Mesothelial cell of epicardium (in vitro differentiated cells): Measurements from ENCODE around the gene HNF1B. TPM values are rescaled to one million over a fixed set of nuclear protein-coding genes. Genes with fewer than 3 reads are reported as not detected.

ENCODE experiments used
- DNase-seq, 2 experiments: peaks; one replicate each; pipeline ENCODE4 v3.0.0; 2021; ENCODE audit warnings: low spot score in 2 of 2; ENCODE audit not compliant: unreplicated experiment in 2 of 2
- H3K27ac Mint-ChIP-seq: 2 replicates; pipeline ENCODE4 v1.8.0; 2021; ENCODE audit warnings: mixed read lengths
- H3K27me3 Mint-ChIP-seq: 2 replicates; pipeline ENCODE4 v1.8.0; 2021; ENCODE audit warnings: low read depth, mixed read lengths
- H3K36me3 Mint-ChIP-seq: 2 replicates; pipeline ENCODE4 v1.8.0; 2021; ENCODE audit warnings: mixed read lengths
- H3K4me1 Mint-ChIP-seq: 2 replicates; pipeline ENCODE4 v1.8.0; 2021; ENCODE audit warnings: mixed read lengths
- H3K4me3 Mint-ChIP-seq: 2 replicates; pipeline ENCODE4 v1.8.0; 2021; ENCODE audit warnings: mild to moderate bottlenecking, moderate library complexity, mixed read lengths
- H3K9me3 Mint-ChIP-seq: 2 replicates; pipeline ENCODE4 v1.8.0; 2021; ENCODE audit warnings: mixed read lengths
- total RNA-seq: library from RNA; stranded (reverse); gene quantifications from 3 replicates; pipeline ENCODE4 v1.2.1, GENCODE V29; 2021
- TF ChIP-seq, protein P1 (sequence below): fragments of 200-600 bp; sonication (generic); IDR thresholded peaks from one replicate; pipeline ENCODE4 v1.5.0; 2021; ENCODE audit warnings: antibody characterized with exemption; ENCODE audit not compliant: unreplicated experiment

The HNF1B gene
- total RNA-seq, 1 donor from 2014 or later: 0.29 TPM

DNA sequence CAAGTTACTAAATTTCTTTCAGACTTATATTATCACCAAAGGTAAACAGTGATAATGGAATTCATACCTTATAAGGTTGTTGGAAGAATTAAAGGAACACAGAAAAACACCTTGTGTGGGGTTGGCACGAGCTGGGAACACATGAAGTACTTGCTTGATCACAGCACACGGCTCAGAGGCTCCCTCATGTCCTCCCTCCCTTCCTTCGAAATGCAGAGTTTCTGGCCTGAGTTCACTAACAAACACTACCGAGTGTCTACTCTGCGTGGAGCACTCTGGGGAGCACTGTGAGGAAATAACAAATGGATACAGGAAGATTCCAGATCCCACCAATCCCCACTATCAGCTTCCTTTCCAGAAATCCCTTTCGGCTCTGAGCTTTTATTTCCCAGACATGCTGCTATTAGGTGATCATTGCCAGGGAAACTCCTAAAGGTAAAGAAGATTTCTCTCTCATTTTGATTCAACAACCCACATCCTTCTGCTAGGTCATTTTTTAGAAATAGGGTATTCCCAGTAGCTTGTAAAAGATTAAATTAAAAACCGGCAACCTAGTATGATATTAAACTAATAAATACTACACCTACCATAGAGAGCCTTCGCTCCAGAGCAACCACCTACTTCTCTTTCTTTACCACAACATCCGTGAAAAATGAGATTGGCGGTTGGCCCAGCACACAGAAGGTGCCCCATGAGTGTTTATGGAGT is 6.1 kb upstream of the HNF1B start:
- TF ChIP-seq, protein P1, sequence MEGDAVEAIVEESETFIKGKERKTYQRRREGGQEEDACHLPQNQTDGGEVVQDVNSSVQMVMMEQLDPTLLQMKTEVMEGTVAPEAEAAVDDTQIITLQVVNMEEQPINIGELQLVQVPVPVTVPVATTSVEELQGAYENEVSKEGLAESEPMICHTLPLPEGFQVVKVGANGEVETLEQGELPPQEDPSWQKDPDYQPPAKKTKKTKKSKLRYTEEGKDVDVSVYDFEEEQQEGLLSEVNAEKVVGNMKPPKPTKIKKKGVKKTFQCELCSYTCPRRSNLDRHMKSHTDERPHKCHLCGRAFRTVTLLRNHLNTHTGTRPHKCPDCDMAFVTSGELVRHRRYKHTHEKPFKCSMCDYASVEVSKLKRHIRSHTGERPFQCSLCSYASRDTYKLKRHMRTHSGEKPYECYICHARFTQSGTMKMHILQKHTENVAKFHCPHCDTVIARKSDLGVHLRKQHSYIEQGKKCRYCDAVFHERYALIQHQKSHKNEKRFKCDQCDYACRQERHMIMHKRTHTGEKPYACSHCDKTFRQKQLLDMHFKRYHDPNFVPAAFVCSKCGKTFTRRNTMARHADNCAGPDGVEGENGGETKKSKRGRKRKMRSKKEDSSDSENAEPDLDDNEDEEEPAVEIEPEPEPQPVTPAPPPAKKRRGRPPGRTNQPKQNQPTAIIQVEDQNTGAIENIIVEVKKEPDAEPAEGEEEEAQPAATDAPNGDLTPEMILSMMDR: no peak
- H3K27ac Mint-ChIP-seq: no peak overlapping the region
- H3K9me3 Mint-ChIP-seq: no peaks in the 10 kb centered on the region
- H3K4me3 Mint-ChIP-seq: no peak overlapping the region
- no peak for DNase-seq
- H3K27me3 Mint-ChIP-seq: peaks cover 84% of the 10 kb centered on the region
- no peaks in the 10 kb centered on the region for H3K4me1 Mint-ChIP-seq
- H3K36me3 Mint-ChIP-seq: no peaks in the 10 kb centered on the region

DNA sequence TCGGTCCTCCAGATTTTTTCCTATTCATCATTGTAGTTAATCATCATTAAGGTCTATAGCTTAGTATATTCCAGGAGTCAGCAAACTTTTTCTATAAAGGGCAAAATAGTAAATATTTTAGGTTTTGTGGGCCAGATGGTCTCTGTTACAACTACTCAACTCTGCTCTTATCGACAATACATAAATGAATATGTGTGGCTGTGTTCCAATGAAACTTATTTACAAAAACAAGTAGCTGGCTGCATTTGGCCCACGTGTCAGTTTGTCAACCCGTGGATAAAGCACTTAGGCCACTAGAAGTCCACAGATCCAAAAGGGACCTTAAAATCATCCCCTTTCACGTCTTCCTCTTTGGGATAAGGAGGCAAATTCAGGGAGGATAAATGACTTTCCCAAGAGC is 5.4 kb upstream of the HNF1B start:
- H3K9me3 Mint-ChIP-seq: no peaks in the 10 kb centered on the region
- TF ChIP-seq, protein P1: no peak
- H3K36me3 Mint-ChIP-seq: no peaks in the 10 kb centered on the region
- no peak for DNase-seq
- H3K4me3 Mint-ChIP-seq: no peak overlapping the region
- peaks cover under 1% of the 10 kb centered on the region for H3K4me1 Mint-ChIP-seq
- no peak overlapping the region for H3K27ac Mint-ChIP-seq
- peaks cover 88% of the 10 kb centered on the region for H3K27me3 Mint-ChIP-seq

DNA sequence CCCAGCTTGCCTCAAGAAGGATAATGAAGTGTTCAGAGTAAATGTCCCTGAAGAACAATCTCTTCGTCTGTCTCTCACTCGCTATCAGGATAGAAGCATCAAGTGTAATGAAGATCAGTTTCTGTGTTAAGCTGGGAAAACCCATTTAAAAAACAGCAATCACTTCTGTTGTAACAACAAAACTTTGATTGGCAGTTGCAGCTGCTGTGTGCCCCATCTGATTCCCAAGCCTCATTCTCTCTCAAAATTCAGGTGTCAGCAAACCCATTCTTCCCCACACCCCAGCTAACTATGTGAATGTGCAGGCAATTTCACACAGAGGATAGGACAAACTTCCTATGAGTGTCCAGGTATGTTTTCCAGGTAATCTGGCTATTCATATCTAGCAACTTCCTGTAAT is 2.4 kb upstream of the HNF1B start:
- Mint-ChIP-seq H3K4me1 (peaks cover 16% of the 10 kb centered on the region), H3K9me3 (no peaks in the 10 kb centered on the region), H3K27ac (no peak overlapping the region), H3K27me3 (peaks cover 91% of the 10 kb centered on the region), H3K36me3 (no peaks in the 10 kb centered on the region), H3K4me3 (no peak overlapping the region)
- DNase-seq: no peak
- TF ChIP-seq, protein P1: no peak

DNA sequence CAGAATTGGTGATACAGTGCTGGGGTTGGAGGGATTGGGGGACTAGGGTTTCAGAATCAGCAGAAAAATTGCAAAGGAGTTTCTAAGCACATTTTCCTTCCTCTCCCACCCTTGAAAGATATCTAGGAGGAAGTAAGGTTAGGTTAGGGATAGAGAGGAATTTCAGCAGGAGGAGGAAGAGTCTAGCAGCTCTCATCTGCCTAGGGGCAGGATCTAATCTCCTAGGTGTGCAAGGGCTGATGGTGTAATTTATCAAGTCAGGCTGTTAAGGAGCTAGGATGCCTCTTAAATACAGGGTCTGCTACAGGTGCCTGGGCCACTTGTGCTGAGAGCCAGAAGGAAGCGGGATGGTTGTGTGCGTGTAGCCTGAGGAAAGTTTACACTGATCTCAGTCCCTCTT is 1.8 kb upstream of the HNF1B start:
- Mint-ChIP-seq H3K27me3 (peaks cover 91% of the 10 kb centered on the region), H3K27ac (no peak overlapping the region), H3K4me1 (peaks cover 17% of the 10 kb centered on the region), H3K9me3 (no peaks in the 10 kb centered on the region), H3K36me3 (no peaks in the 10 kb centered on the region), H3K4me3 (no peak overlapping the region)
- no peak for DNase-seq
- TF ChIP-seq, protein P1: no peak

DNA sequence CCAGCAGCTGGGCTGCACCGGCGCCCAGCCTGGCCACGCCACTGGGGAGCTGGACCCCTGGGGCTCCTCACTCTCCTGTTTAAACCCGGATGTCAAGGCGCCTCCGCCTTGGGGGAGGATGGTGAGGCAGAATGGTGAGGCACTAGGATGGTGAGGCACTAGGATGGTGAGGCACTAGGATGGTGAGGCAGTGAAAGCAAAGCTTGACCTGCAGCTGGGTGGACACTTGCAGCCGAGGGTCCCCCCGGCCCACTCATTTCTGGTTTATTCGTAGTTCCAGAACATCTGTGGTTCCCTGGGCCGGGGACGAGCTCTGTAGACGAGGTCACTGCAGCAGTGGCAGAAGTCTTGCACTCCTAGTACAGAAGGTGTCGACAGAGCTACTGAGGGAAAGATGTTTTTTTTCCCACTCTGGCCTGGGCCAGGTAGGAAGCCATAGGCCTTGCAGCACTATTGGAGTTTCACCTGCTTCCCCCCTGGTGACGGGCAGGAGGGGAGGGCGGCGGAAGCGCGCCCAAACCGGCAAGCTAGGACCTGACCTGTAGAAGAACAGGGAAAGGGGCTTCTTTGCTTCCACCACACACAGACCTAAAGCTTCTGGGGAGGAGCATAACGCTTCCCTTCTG is 1.1 kb upstream of the HNF1B start:
- Mint-ChIP-seq H3K27ac (no peak overlapping the region), H3K4me3 (no peak overlapping the region), H3K9me3 (no peaks in the 10 kb centered on the region), H3K36me3 (no peaks in the 10 kb centered on the region), H3K4me1 (peaks cover 17% of the 10 kb centered on the region), H3K27me3 (peaks cover 92% of the 10 kb centered on the region)
- TF ChIP-seq, protein P1: no peak
- DNase-seq: no peak
